HepG2 (cell line): ENCODE results near the gene UNC5B. TPM values are rescaled to one million over a fixed set of nuclear protein-coding genes. Genes with fewer than 3 reads are reported as not detected.

Experiments
- ATAC-seq: fragments of 200-7000 bp; cut with Tn5 transposase; 3 replicates; pipeline ENCODE4 v1.9.1; 2020; ENCODE audit warnings: mild to moderate bottlenecking, moderate library complexity
- BruUV-seq: library from RNA; stranded (reverse); fragments of 400-500 nt; replicated peaks from 2 replicates; lab custom pipeline; 2021; lab: Mats Ljungman, UMichigan
- CTCF ChIA-PET: fragments of 300-600 bp; formaldehyde crosslinking; extraction: SDS; loops from one replicate; lab custom pipeline; 2021; ENCODE audit warnings: low total read pairs, inconsistent platforms, low intra/inter-chr PET ratio; lab: Yijun Ruan, JAX
- POLR2A ChIA-PET: fragments of 350-600 bp; sonication (Branson Sonifier 250); formaldehyde crosslinking; loops from one replicate; lab custom pipeline; 2020; ENCODE audit warnings: antibody characterized with exemption, inconsistent platforms; lab: Yijun Ruan, JAX
- DNase-seq: peaks from one replicate; pipeline ENCODE4 v3.0.0-alpha.2; 2015; ENCODE audit warnings: low spot score
- FAIRE-seq: peaks from 3 replicates; lab custom pipeline; 2011; peaks lifted over from hg19 to GRCh38; lab: Jason Lieb, UNC
- H2AFZ ChIP-seq: one replicate; pipeline ENCODE4 v1.6.1; 2011; ENCODE audit warnings: low read length, inconsistent platforms
- H3K27ac ChIP-seq: fragments of 300-600 bp; 3 replicates; pipeline ENCODE4 v1.8.0; 2011; ENCODE audit warnings: mixed run types, mild to moderate bottlenecking, mixed read lengths, low read length, inconsistent platforms; ENCODE audit not compliant: insufficient read depth; ENCODE audit errors: extremely low read length
- H3K27me3 ChIP-seq, 2 experiments: fragments of 200-600 bp in 1 of 2; 2 replicates in 1 of 2; 3 replicates in 1 of 2; pipeline versions ENCODE4 v1.6.0 to v1.8.0; 2011; ENCODE audit warnings: low read length in 2 of 2, mild to moderate bottlenecking in 2 of 2, moderate library complexity in 2 of 2, inconsistent platforms in 1 of 2; ENCODE audit not compliant: insufficient read depth in 2 of 2, control insufficient read depth in 1 of 2
- H3K36me3 ChIP-seq, 2 experiments: fragments of 200-600 bp in 1 of 2; replicated peaks in 1 of 2; 2 replicates in 1 of 2; 3 replicates in 1 of 2; pipeline versions ENCODE4 v1.5.1 to v1.8.0; 2011; ENCODE audit warnings: low read length in 2 of 2, inconsistent platforms in 1 of 2; ENCODE audit not compliant: insufficient read depth in 2 of 2, control insufficient read depth in 1 of 2
- H3K4me1 ChIP-seq: 2 replicates; pipeline ENCODE4 v1.5.1; 2012; ENCODE audit warnings: low read length, inconsistent platforms; ENCODE audit not compliant: insufficient read depth
- H3K4me2 ChIP-seq: 2 replicates; pipeline ENCODE4 v1.6.0; 2011; ENCODE audit warnings: low read depth, low read length, inconsistent platforms
- H3K4me3 ChIP-seq, 3 experiments: fragments of 200-600 bp in 1 of 3; sonication (generic), shearing (Covaris generic) in 1 of 3; replicated peaks in 1 of 3; 2 replicates each; pipeline ENCODE4 v1.5.1; 2011 to 2016; ENCODE audit warnings: low read length in 3 of 3, inconsistent platforms in 2 of 3, low read depth in 2 of 3, mild to moderate bottlenecking in 2 of 3, control low read depth in 1 of 3, mixed read lengths in 1 of 3; ENCODE audit not compliant: insufficient read depth in 1 of 3
- H3K79me2 ChIP-seq: one replicate; pipeline ENCODE4 v1.6.1; 2011; ENCODE audit warnings: low read length, inconsistent platforms; ENCODE audit not compliant: insufficient read depth
- H3K9ac ChIP-seq: 2 replicates; pipeline ENCODE4 v1.6.0; 2011; ENCODE audit warnings: mild to moderate bottlenecking, low read depth, low read length, inconsistent platforms; ENCODE audit not compliant: insufficient read depth
- H3K9me3 ChIP-seq: 2 replicates; pipeline ENCODE4 v1.5.1; 2012; ENCODE audit warnings: mild to moderate bottlenecking, low read length
- H4K20me1 ChIP-seq: 2 replicates; pipeline ENCODE4 v1.6.0; 2011; ENCODE audit warnings: inconsistent platforms, mild to moderate bottlenecking, low read length, moderate library complexity; ENCODE audit not compliant: insufficient read depth
- ATF3 ChIP-seq: sonication (generic); formaldehyde crosslinking; IDR thresholded peaks from 2 replicates; pipeline ENCODE4 v1.4.0; 2020; ENCODE audit warnings: missing genetic modification reagents
- EZH2 ChIP-seq: conservative IDR thresholded peaks from 2 replicates; pipeline ENCODE4 v1.6.1; 2012; ENCODE audit warnings: mild to moderate bottlenecking, low read depth, low read length, moderate library complexity
- HNRNPLL ChIP-seq: fragments of 200-400 bp; formaldehyde crosslinking; IDR thresholded peaks from 2 replicates; pipeline ENCODE4 v1.6.1; 2017; ENCODE audit warnings: mild to moderate bottlenecking, low read depth, low read length; ENCODE audit not compliant: poor library complexity, severe bottlenecking
- MAFG ChIP-seq: sonication (generic); formaldehyde crosslinking; IDR thresholded peaks from 2 replicates; pipeline ENCODE4 v1.5.1; 2020; ENCODE audit warnings: mild to moderate bottlenecking, missing genetic modification reagents
- RBFOX2 ChIP-seq: fragments of 200-400 bp; formaldehyde crosslinking; IDR thresholded peaks from 2 replicates; pipeline ENCODE4 v1.6.1; 2017; ENCODE audit warnings: low read depth, mild to moderate bottlenecking, low read length
- SMYD3 ChIP-seq: sonication (generic); formaldehyde crosslinking; IDR thresholded peaks from 2 replicates; pipeline ENCODE4 v1.8.1; 2023; ENCODE audit warnings: mild to moderate bottlenecking, missing genetic modification reagents
- SOX5 ChIP-seq: IDR thresholded peaks from 2 replicates; pipeline ENCODE4 v1.6.1; 2016; ENCODE audit warnings: borderline replicate concordance
- ZBED4 ChIP-seq: sonication (generic); formaldehyde crosslinking; IDR thresholded peaks from 2 replicates; pipeline ENCODE4 v1.4.0; 2020; ENCODE audit warnings: missing genetic modification reagents, borderline replicate concordance
- ZGPAT ChIP-seq: IDR thresholded peaks from 2 replicates; pipeline ENCODE4 v1.6.1; 2016; ENCODE audit warnings: mild to moderate bottlenecking
- ZNF160 ChIP-seq: sonication (generic); formaldehyde crosslinking; IDR thresholded peaks from 2 replicates; pipeline ENCODE4 v1.8.0; 2022; ENCODE audit warnings: mild to moderate bottlenecking, inconsistent platforms, missing genetic modification reagents
- ZNF383 ChIP-seq: sonication (generic); formaldehyde crosslinking; IDR thresholded peaks from 2 replicates; pipeline ENCODE4 v1.4.0; 2020; ENCODE audit warnings: missing genetic modification reagents, mild to moderate bottlenecking, borderline replicate concordance
- ZNF562 ChIP-seq: sonication (generic); formaldehyde crosslinking; IDR thresholded peaks from 2 replicates; pipeline ENCODE4 v1.8.0; 2022; ENCODE audit warnings: missing genetic modification reagents, borderline replicate concordance
- WGBS: methylation state at CpG from one replicate; pipeline ENCODE4 v1.1.6; 2017; ENCODE audit warnings: low lambda C conversion rate; 5-methylcytosine and 5-hydroxymethylcytosine counted together
- in situ Hi-C: cut with HindIII; loops from 2 replicates; pipeline ENCODE4 v1.10.0; 2017; ENCODE audit warnings: low pct_unique_long_range_greater_than_20kb; ENCODE audit not compliant: extremely low pct_ligation_motif_present
- intact Hi-C: fragments of 100-400 bp; cut with micrococcal nuclease; formaldehyde crosslinking; loops from one replicate; pipeline ENCODE4 v1.10.0; 2022; ENCODE audit not compliant: unreplicated experiment
- polyA plus RNA-seq, 8 experiments: library from polyadenylated mRNA; depleted of rRNA in 3 of 8; stranded (reverse) in 7 of 8; unstranded in 1 of 8; fragments of >200 nt; fragmentation: Illumina TruSeq in 4 of 8; extraction: Trizol in 4 of 8; gene quantifications; 2 replicates each; pipeline versions ENCODE4 v1.2.1 to v1.2.3, GENCODE V29; 2011 to 2016; ENCODE audit warnings: low read depth in 4 of 8, missing spikeins in 1 of 8, mixed read lengths in 1 of 8; ENCODE audit not compliant: insufficient read depth in 1 of 8
- total RNA-seq, 5 experiments: library from RNA; depleted of rRNA; stranded (reverse); fragments of >200 nt; fragmentation: Illumina TruSeq; extraction: Trizol; gene quantifications; 2 replicates each; pipeline ENCODE4 v1.2.3, GENCODE V29; 2016; ENCODE audit warnings: low read depth in 1 of 5

Gene UNC5B
- total and polyA plus RNA-seq, 2 of the 13 experiments (the other 11 are each of a cell fraction or from before 2014, with no cell fraction given): 0.07 TPM

GRCh38 chr10:71213127-71213621 is 804 bp downstream of the UNC5B start:
- in situ Hi-C loops: no loop called here
- WGBS: 13% methylated on average over 16 of the region's 36 CpGs
- peaks cover 29% of the 10 kb centered on the region for H3K4me1 ChIP-seq

GRCh38 chr10:71213761-71214440 is 1.5 kb downstream of the UNC5B start:
- Histone ChIP-seq H3K4me2 (no peak overlapping the region), H4K20me1 (0 out of 2 replicates have a peak, but pooled peaks cover 3% of the 10 kb centered on the region), H2AFZ (no peak overlapping the region), H3K27me3 (peaks cover 19 to 86% of the 10 kb centered on the region in 2 experiments), H3K36me3 (no peaks in the 10 kb centered on the region), H3K9ac (no peak overlapping the region), H3K4me3 (no peak overlapping the region), H3K4me1 (peaks cover 29% of the 10 kb centered on the region), H3K27ac (no peak overlapping the region), H3K9me3 (no peaks in the 10 kb centered on the region), H3K79me2 (no peaks in the 10 kb centered on the region)
- BruUV-seq: no TSS peak
- FAIRE-seq (no peak), DNase-seq (no peak), ATAC-seq (no peak)
- ChIA-PET CTCF (no interaction called here), POLR2A (no interaction called here)
- 17% methylated on average over 29 of the region's 33 CpGs for WGBS
- in situ Hi-C loops (no loop called here), intact Hi-C loops (loop anchor here (2.0 to 10.0 kb wide), 2 partner anchors 49 to 289 kb away; no protein-coding TSS in a partner anchor)
- TF ChIP-seq ZGPAT (CRISPR knock-in tag) (no peak), RBFOX2 (no peak), ZNF562 (no peak), ZBED4 (CRISPR knock-in tag) (no peak), ZNF383 (no peak), SOX5 (CRISPR knock-in tag) (no peak), SMYD3 (CRISPR knock-in tag) (no peak), ZNF160 (no peak), MAFG (no peak)

More at GRCh38 chr10:71213127-71213621, 804 bp downstream of the UNC5B start:
- Histone ChIP-seq H2AFZ (no peak overlapping the region), H3K9ac (no peak overlapping the region), H3K9me3 (no peaks in the 10 kb centered on the region), H3K27ac (no peak overlapping the region), H4K20me1 (0 out of 2 replicates have a peak, but pooled peaks cover 3% of the 10 kb centered on the region), H3K36me3 (no peaks in the 10 kb centered on the region)
- DNase-seq: no peak
- CTCF ChIA-PET: no interaction called here
- no peak for ATAC-seq
- FAIRE-seq: no peak
- POLR2A ChIA-PET: no interaction called here
- TF ChIP-seq HNRNPLL (peak; percentile 66), ATF3 (no peak), EZH2 (peak; percentile 57; the same call in 1 of the 2 replicates)
- TF ChIP-seq, all 625 proteins: peak for 2
- Histone ChIP-seq H3K79me2 (no peaks in the 10 kb centered on the region), H3K4me3 (peak overlapping the region; percentile 29 to 55 (median 34); a peak in 4 of 6 replicates), H3K4me2 (peak overlapping the region; percentile 72), H3K27me3 (peaks cover 18 to 78% of the 10 kb centered on the region in 2 experiments)
- no TSS peak for BruUV-seq
- intact Hi-C loops: loop anchor here (10.0 kb wide), 1 partner anchor 288 kb away; no protein-coding TSS in a partner anchor
